ENCODE data around the gene PTPN12. TPM values are rescaled to one million over a fixed set of nuclear protein-coding genes. Genes with fewer than 3 reads are reported as not detected.

Gene PTPN12
- total RNA-seq: 120 and 134 TPM in 2 replicates

DNA sequence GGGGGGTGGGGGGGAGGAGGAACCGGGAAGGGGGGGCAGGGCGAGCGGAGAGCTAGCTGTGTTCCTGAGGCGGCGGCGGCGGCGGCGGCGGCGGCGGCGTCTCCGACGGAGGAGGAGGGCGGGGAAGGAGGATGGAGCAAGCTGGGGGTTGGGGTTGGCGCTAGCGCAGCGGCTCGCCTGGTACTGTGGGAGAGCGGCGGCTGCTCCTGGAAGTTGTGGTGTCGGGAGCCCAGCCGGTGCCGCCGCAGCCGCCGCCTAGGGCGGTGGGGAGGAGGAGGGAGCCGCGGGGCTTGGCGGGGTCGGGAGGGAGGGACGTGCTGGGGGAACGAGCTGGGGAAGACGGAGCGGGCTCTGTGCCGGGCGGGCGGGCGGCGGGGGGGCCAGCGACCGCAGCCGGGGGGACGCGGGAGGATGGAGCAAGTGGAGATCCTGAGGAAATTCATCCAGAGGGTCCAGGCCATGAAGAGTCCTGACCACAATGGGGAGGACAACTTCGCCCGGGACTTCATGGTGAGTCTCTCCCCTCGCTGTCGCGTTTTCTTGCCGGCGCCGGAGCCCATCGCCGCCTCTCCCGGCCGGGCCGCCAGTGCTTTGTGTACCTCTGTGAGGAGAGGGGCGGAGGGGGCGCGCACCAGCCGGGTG lies at the start of gene PTPN12:
Gene PTPN12 (plus strand): TSS at position 160 of the 642 bp plus-strand sequence. CDS start 252 bp downstream, at position 412.

Other genes starting within 250 kb of the PTPN12 start
- gene GSAP, start 120.9 kb upstream of the PTPN12 start, total RNA-seq: 1.7 and 6.6 TPM in 2 replicates
- gene RSBN1L, start 159.2 kb downstream of the PTPN12 start, total RNA-seq: 16.8 and 19.2 TPM in 2 replicates

Measured in thoracic aorta endothelial cell (primary cell).